Hepatocyte (in vitro differentiated cells): ENCODE data around the gene IQCM. TPM values are rescaled to one million over a fixed set of nuclear protein-coding genes. Genes with fewer than 3 reads are reported as not detected.

ENCODE experiments used
- DNase-seq: peaks from one replicate; pipeline ENCODE4 v3.0.0-alpha.2; 2016; ENCODE audit warnings: low spot score
- H2AFZ ChIP-seq: fragments of 200-600 bp; sonication (generic); 2 replicates; pipeline ENCODE4 v1.6.0; 2016; ENCODE audit warnings: antibody characterized with exemption, mild to moderate bottlenecking
- H3K27ac ChIP-seq: fragments of 200-600 bp; sonication (generic); 2 replicates; pipeline ENCODE4 v1.5.1; 2016; ENCODE audit warnings: mild to moderate bottlenecking
- H3K27me3 ChIP-seq: fragments of 200-600 bp; sonication (generic); 2 replicates; pipeline ENCODE4 v1.6.1; 2016
- H3K36me3 ChIP-seq: fragments of 200-600 bp; sonication (generic); replicated peaks from 2 replicates; pipeline ENCODE4 v1.5.1; 2016; ENCODE audit warnings: low read depth; ENCODE audit not compliant: insufficient read depth
- H3K4me1 ChIP-seq: fragments of 200-600 bp; sonication (generic); 2 replicates; pipeline ENCODE4 v1.5.1; 2016; ENCODE audit warnings: mild to moderate bottlenecking, moderate library complexity; ENCODE audit not compliant: insufficient read depth
- H3K4me2 ChIP-seq: fragments of 200-600 bp; sonication (generic); 2 replicates; pipeline ENCODE4 v1.6.0; 2016
- H3K4me3 ChIP-seq: fragments of 200-600 bp; sonication (generic); 2 replicates; pipeline ENCODE4 v1.5.1; 2016; ENCODE audit warnings: mild to moderate bottlenecking
- H3K79me2 ChIP-seq: fragments of 200-600 bp; sonication (generic); 2 replicates; pipeline ENCODE4 v1.6.0; 2017; ENCODE audit warnings: mild to moderate bottlenecking
- H3K9me2 ChIP-seq: fragments of 200-600 bp; sonication (generic); replicated peaks from 2 replicates; pipeline ENCODE4 v1.6.0; 2017; ENCODE audit warnings: mild to moderate bottlenecking; ENCODE audit not compliant: insufficient read depth
- H3K9me3 ChIP-seq: fragments of 200-600 bp; sonication (generic); 2 replicates; pipeline ENCODE4 v1.5.1; 2016; ENCODE audit warnings: low read depth, mild to moderate bottlenecking
- H4K20me1 ChIP-seq: fragments of 200-600 bp; sonication (generic); 2 replicates; pipeline ENCODE4 v1.6.0; 2016; ENCODE audit warnings: mild to moderate bottlenecking; ENCODE audit not compliant: insufficient read depth, poor library complexity, severe bottlenecking
- CTCF ChIP-seq: fragments of 200-600 bp; sonication (generic); IDR thresholded peaks from 2 replicates; pipeline ENCODE4 v1.5.1; 2016; ENCODE audit warnings: antibody characterized with exemption, mild to moderate bottlenecking; ENCODE audit not compliant: poor library complexity
- EZH2 ChIP-seq: fragments of 200-600 bp; sonication (generic); IDR thresholded peaks from 2 replicates; pipeline ENCODE4 v1.6.1; 2016; ENCODE audit warnings: antibody characterized with exemption, mild to moderate bottlenecking, borderline replicate concordance
- EZH2phosphoT487 ChIP-seq: fragments of 200-600 bp; sonication (generic); IDR thresholded peaks from one replicate; pipeline ENCODE4 v1.6.1; 2018; ENCODE audit warnings: antibody characterized with exemption, mild to moderate bottlenecking, low read depth, moderate library complexity; ENCODE audit not compliant: unreplicated experiment, severe bottlenecking
- WGBS: methylation state at CpG from one replicate; pipeline ENCODE4 v1.1.6; 2016; ENCODE audit warnings: low lambda C conversion rate; ENCODE audit errors: missing lambda C conversion rate; 5-methylcytosine and 5-hydroxymethylcytosine counted together
- polyA plus RNA-seq: library from polyadenylated mRNA; unstranded; fragments of >200 nt; fragmentation: Nextera tagmentation; extraction: Ambion mirVana; gene quantifications from 2 replicates; pipeline ENCODE4 v1.2.1, GENCODE V29; 2016
- total RNA-seq: library from RNA; depleted of rRNA; stranded (reverse); fragments of >200 nt; gene quantifications from 2 replicates; pipeline ENCODE4 v1.2.3, GENCODE V29; 2014

Gene IQCM
- total and polyA plus RNA-seq, 2 experiments from 2014 or later: 0.06 to 1.5 TPM

- H3K4me2 ChIP-seq: no peak overlapping the region
- no peak for DNase-seq
- TF ChIP-seq EZH2: no peak
- no peak for TF ChIP-seq CTCF
- TF ChIP-seq EZH2phosphoT487: no peak
- WGBS: 79% methylated on average over 3 of the region's 3 CpGs
- H2AFZ ChIP-seq: no peak overlapping the region
- no peak overlapping the region for H3K27ac ChIP-seq
- H3K4me3 ChIP-seq: no peak overlapping the region
- no peaks in the 10 kb centered on the region for H3K9me3 ChIP-seq
- no peaks in the 10 kb centered on the region for H3K27me3 ChIP-seq
- H3K9me2 ChIP-seq: no peaks in the 10 kb centered on the region
- H3K36me3 ChIP-seq: no peaks in the 10 kb centered on the region
- no peaks in the 10 kb centered on the region for H3K4me1 ChIP-seq
- H3K79me2 ChIP-seq: no peaks in the 10 kb centered on the region
- no peaks in the 10 kb centered on the region for H4K20me1 ChIP-seq
Measured at GRCh38 chr4:149735796-149736195, 79.8 kb downstream of the IQCM start.

GRCh38 chr4:149728444-149728843 lies 87.2 kb downstream of the IQCM start:
- no peak for TF ChIP-seq EZH2phosphoT487
- TF ChIP-seq CTCF: no peak
- no peak for TF ChIP-seq EZH2
- H3K27me3 ChIP-seq: no peaks in the 10 kb centered on the region
- no peaks in the 10 kb centered on the region for H4K20me1 ChIP-seq
- H2AFZ ChIP-seq: no peak overlapping the region
- no peak overlapping the region for H3K4me3 ChIP-seq
- DNase-seq: no peak
- H3K36me3 ChIP-seq: no peaks in the 10 kb centered on the region
- H3K4me2 ChIP-seq: no peak overlapping the region
- H3K9me2 ChIP-seq: no peaks in the 10 kb centered on the region
- no peaks in the 10 kb centered on the region for H3K4me1 ChIP-seq
- no peaks in the 10 kb centered on the region for H3K9me3 ChIP-seq
- 78% methylated on average over 1 of the region's 1 CpG for WGBS
- H3K27ac ChIP-seq: no peak overlapping the region
- no peaks in the 10 kb centered on the region for H3K79me2 ChIP-seq

- H2AFZ ChIP-seq: no peak overlapping the region
- H3K4me2 ChIP-seq: no peak overlapping the region
- H3K9me3 ChIP-seq: no peaks in the 10 kb centered on the region
- H3K4me1 ChIP-seq: no peaks in the 10 kb centered on the region
- WGBS: 53% methylated on average over 1 of the region's 1 CpG
- no peaks in the 10 kb centered on the region for H3K9me2 ChIP-seq
- no peaks in the 10 kb centered on the region for H4K20me1 ChIP-seq
- H3K36me3 ChIP-seq: no peaks in the 10 kb centered on the region
- no peak overlapping the region for H3K4me3 ChIP-seq
- no peaks in the 10 kb centered on the region for H3K79me2 ChIP-seq
- no peaks in the 10 kb centered on the region for H3K27me3 ChIP-seq
- no peak for TF ChIP-seq CTCF
- no peak for TF ChIP-seq EZH2phosphoT487
- no peak for TF ChIP-seq EZH2
- no peak for DNase-seq
- H3K27ac ChIP-seq: no peak overlapping the region
Measured at GRCh38 chr4:149727663-149728062, 88.0 kb downstream of the IQCM start.

GRCh38 chr4:149723065-149723464 lies 92.6 kb downstream of the IQCM start:
- Histone ChIP-seq H3K4me1 (no peaks in the 10 kb centered on the region), H3K36me3 (no peaks in the 10 kb centered on the region), H3K79me2 (no peaks in the 10 kb centered on the region), H4K20me1 (no peaks in the 10 kb centered on the region), H3K4me3 (no peak overlapping the region), H3K27me3 (no peaks in the 10 kb centered on the region), H3K9me3 (no peaks in the 10 kb centered on the region), H3K4me2 (no peak overlapping the region), H3K27ac (no peak overlapping the region), H3K9me2 (no peaks in the 10 kb centered on the region), H2AFZ (no peak overlapping the region)
- TF ChIP-seq EZH2phosphoT487 (no peak), CTCF (no peak), EZH2 (no peak)
- DNase-seq: no peak
- WGBS: 78% methylated on average over 2 of the region's 2 CpGs
